HEK293 (cell line): ENCODE data around the gene HMGN2.

Source experiments
- CTCF ChIA-PET: fragments of 350-600 bp; formaldehyde crosslinking; extraction: SDS; loops from one replicate; lab custom pipeline; 2021; ENCODE audit warnings: antibody characterized with exemption; lab: Yijun Ruan, JAX
- POLR2A ChIA-PET: fragments of 300-600 bp; formaldehyde crosslinking; extraction: SDS; loops from one replicate; lab custom pipeline; 2020; ENCODE audit warnings: antibody characterized with exemption, inconsistent platforms; lab: Yijun Ruan, JAX
- H3K27ac ChIP-seq: fragments of 200-500 bp; sonication (Bioruptor generic); 2 replicates; pipeline ENCODE4 v1.5.1; 2014; ENCODE audit warnings: low read depth, low read length, control low read depth, inconsistent platforms; ENCODE audit errors: extremely low read depth
- H3K36me3 ChIP-seq, 2 experiments: fragments of 200-500 bp in 1 of 2; sonication (Bioruptor generic) in 1 of 2; 1 replicate in 1 of 2; 2 replicates in 1 of 2; pipeline ENCODE4 v1.5.1; 2014 to 2017; ENCODE audit warnings: inconsistent platforms in 2 of 2, low read length in 2 of 2; ENCODE audit not compliant: control insufficient read depth in 2 of 2, insufficient read depth in 1 of 2
- H3K4me1 ChIP-seq: fragments of 200-500 bp; sonication (Bioruptor generic); 2 replicates; pipeline ENCODE4 v1.5.1; 2014; ENCODE audit warnings: mild to moderate bottlenecking, low read length, inconsistent platforms; ENCODE audit not compliant: control insufficient read depth, insufficient read depth
- H3K4me3 ChIP-seq: 2 replicates; pipeline ENCODE4 v1.5.1; 2011; ENCODE audit warnings: low read depth, mild to moderate bottlenecking, control low read depth, low read length, moderate library complexity
- H3K9me3 ChIP-seq: fragments of 200-500 bp; sonication (Bioruptor generic); 2 replicates; pipeline ENCODE4 v1.5.1; 2014; ENCODE audit warnings: low read depth, low read length, inconsistent platforms; ENCODE audit not compliant: control insufficient read depth, insufficient read depth
- GLIS1 ChIP-seq: fragments of 450-650 bp; formaldehyde crosslinking; IDR thresholded peaks from 2 replicates; pipeline ENCODE4 v1.5.1; 2016; ENCODE audit warnings: missing biosample characterization, missing genetic modification characterization
- PBX3 ChIP-seq: sonication (generic); formaldehyde crosslinking; IDR thresholded peaks from 2 replicates; pipeline ENCODE4 v1.8.1; 2022; ENCODE audit warnings: mild to moderate bottlenecking, moderate library complexity, missing genetic modification reagents
- SCRT1 ChIP-seq: fragments of 450-650 bp; formaldehyde crosslinking; IDR thresholded peaks from 2 replicates; pipeline ENCODE4 v1.5.1; 2016; ENCODE audit warnings: missing biosample characterization, missing genetic modification characterization, borderline replicate concordance
- SCRT2 ChIP-seq: fragments of 450-650 bp; formaldehyde crosslinking; IDR thresholded peaks from 2 replicates; pipeline ENCODE4 v1.5.1; 2016; ENCODE audit warnings: missing biosample characterization, missing genetic modification characterization
- SETDB1 ChIP-seq: IDR thresholded peaks from one replicate; pipeline ENCODE4 v1.6.1; 2017; ENCODE audit warnings: mild to moderate bottlenecking, low read length, moderate library complexity, mixed read lengths; ENCODE audit not compliant: insufficient read length
- WT1 ChIP-seq: fragments of 450-650 bp; formaldehyde crosslinking; IDR thresholded peaks from 2 replicates; pipeline ENCODE4 v1.5.1; 2016; ENCODE audit warnings: missing biosample characterization, missing genetic modification characterization
- YY1 ChIP-seq: fragments of 450-650 bp; formaldehyde crosslinking; IDR thresholded peaks from 2 replicates; pipeline ENCODE4 v1.5.1; 2018; ENCODE audit warnings: missing biosample characterization, missing genetic modification characterization
- ZBTB21 ChIP-seq: fragments of 450-650 bp; formaldehyde crosslinking; IDR thresholded peaks from 2 replicates; pipeline ENCODE4 v1.5.1; 2017; ENCODE audit warnings: missing biosample characterization, missing genetic modification characterization
- ZNF146 ChIP-seq: fragments of 450-650 bp; formaldehyde crosslinking; IDR thresholded peaks from 2 replicates; pipeline ENCODE4 v1.5.1; 2016; ENCODE audit warnings: missing biosample characterization, missing genetic modification characterization
- ZNF155 ChIP-seq: fragments of 450-650 bp; formaldehyde crosslinking; IDR thresholded peaks from 2 replicates; pipeline ENCODE4 v1.5.1; 2016; ENCODE audit warnings: missing biosample characterization, missing genetic modification characterization
- ZNF175 ChIP-seq: fragments of 450-650 bp; formaldehyde crosslinking; IDR thresholded peaks from 2 replicates; pipeline ENCODE4 v1.5.1; 2016; ENCODE audit warnings: missing biosample characterization, missing genetic modification characterization
- ZNF214 ChIP-seq: fragments of 450-650 bp; formaldehyde crosslinking; IDR thresholded peaks from 2 replicates; pipeline ENCODE4 v1.5.1; 2017; ENCODE audit warnings: missing biosample characterization, mild to moderate bottlenecking, missing genetic modification characterization, borderline replicate concordance
- ZNF239 ChIP-seq: fragments of 450-650 bp; formaldehyde crosslinking; IDR thresholded peaks from 2 replicates; pipeline ENCODE4 v1.5.1; 2016; ENCODE audit warnings: missing biosample characterization, missing genetic modification characterization
- ZNF292 ChIP-seq: fragments of 450-650 bp; formaldehyde crosslinking; IDR thresholded peaks from 2 replicates; pipeline ENCODE4 v1.5.1; 2016; ENCODE audit warnings: low read depth, missing biosample characterization, missing genetic modification characterization, borderline replicate concordance
- ZNF362 ChIP-seq: fragments of 450-650 bp; formaldehyde crosslinking; IDR thresholded peaks from 2 replicates; pipeline ENCODE4 v1.5.1; 2016; ENCODE audit warnings: missing biosample characterization, missing genetic modification characterization
- ZNF366 ChIP-seq: fragments of 450-650 bp; formaldehyde crosslinking; conservative IDR thresholded peaks from 2 replicates; pipeline ENCODE4 v1.5.1; 2016; ENCODE audit warnings: missing biosample characterization, missing genetic modification characterization
- ZNF391 ChIP-seq: fragments of 450-650 bp; formaldehyde crosslinking; IDR thresholded peaks from 2 replicates; pipeline ENCODE4 v1.5.1; 2016; ENCODE audit warnings: low read depth, missing biosample characterization, missing genetic modification characterization, borderline replicate concordance
- ZNF514 ChIP-seq: fragments of 450-650 bp; formaldehyde crosslinking; IDR thresholded peaks from 2 replicates; pipeline ENCODE4 v1.5.1; 2016; ENCODE audit warnings: missing biosample characterization, missing genetic modification characterization
- ZNF544 ChIP-seq: fragments of 450-650 bp; formaldehyde crosslinking; IDR thresholded peaks from 2 replicates; pipeline ENCODE4 v1.5.0; 2017; ENCODE audit warnings: missing biosample characterization, missing genetic modification characterization
- ZNF600 ChIP-seq: fragments of 450-650 bp; formaldehyde crosslinking; IDR thresholded peaks from 2 replicates; pipeline ENCODE4 v1.5.1; 2016; ENCODE audit warnings: missing biosample characterization, missing genetic modification characterization
- ZNF629 ChIP-seq: fragments of 450-650 bp; formaldehyde crosslinking; IDR thresholded peaks from 2 replicates; pipeline ENCODE4 v1.5.1; 2017; ENCODE audit warnings: missing biosample characterization, missing genetic modification characterization
- ZNF768 ChIP-seq: fragments of 450-650 bp; formaldehyde crosslinking; IDR thresholded peaks from 2 replicates; pipeline ENCODE4 v1.5.1; 2018; ENCODE audit warnings: missing biosample characterization, mild to moderate bottlenecking, missing genetic modification characterization
- ZSCAN4 ChIP-seq: fragments of 450-650 bp; formaldehyde crosslinking; IDR thresholded peaks from 2 replicates; pipeline ENCODE4 v1.5.1; 2017; ENCODE audit warnings: missing biosample characterization, missing genetic modification characterization

Gene HMGN2

GRCh38 chr1:26449868-26450267 is 22.4 kb upstream of the HMGN2 start:
- no peak overlapping the region for H3K27ac ChIP-seq
- peaks cover 10 to 84% of the 10 kb centered on the region in 2 experiments for H3K36me3 ChIP-seq
- TF ChIP-seq YY1 (tag by site-specific recombination), result no peak
- TF ChIP-seq, all 188 proteins: peak for 0
- H3K4me1 ChIP-seq, result no peaks in the 10 kb centered on the region
- POLR2A ChIA-PET, result no interaction called here
- no peak overlapping the region for H3K4me3 ChIP-seq
- no peaks in the 10 kb centered on the region for H3K9me3 ChIP-seq
- CTCF ChIA-PET, result no interaction called here

GRCh38 chr1:26450908-26451307 is 21.3 kb upstream of the HMGN2 start:
- H3K27ac ChIP-seq, result no peak overlapping the region
- CTCF ChIA-PET, result interaction anchor here (0.6 kb wide), 1 partner anchor 34 kb away, joined by 3 read pairs; no protein-coding TSS in a partner anchor
- TF ChIP-seq SETDB1, result no peak
- TF ChIP-seq ZNF175 (tag by site-specific recombination), result no peak
- no peak for TF ChIP-seq ZNF146 (tag by site-specific recombination)
- TF ChIP-seq ZNF155 (tag by site-specific recombination), result no peak
- no peak for TF ChIP-seq ZBTB21 (tag by site-specific recombination)
- no peak for TF ChIP-seq ZNF544
- no peak for TF ChIP-seq ZNF391 (tag by site-specific recombination)
- TF ChIP-seq ZNF292, result no peak
- TF ChIP-seq ZNF629 (tag by site-specific recombination), result no peak
- TF ChIP-seq WT1 (tag by site-specific recombination), result no peak
- TF ChIP-seq ZNF600, result no peak
- TF ChIP-seq ZSCAN4 (tag by site-specific recombination), result no peak
- TF ChIP-seq ZNF362 (tag by site-specific recombination), result no peak
- no peak for TF ChIP-seq GLIS1 (tag by site-specific recombination)
- no peak for TF ChIP-seq ZNF214 (tag by site-specific recombination)
- no peak for TF ChIP-seq ZNF239 (tag by site-specific recombination)
- TF ChIP-seq, all 188 proteins: peak for 0
- Histone ChIP-seq H3K9me3 (no peaks in the 10 kb centered on the region), H3K4me3 (no peak overlapping the region), H3K36me3 (peaks cover 10 to 84% of the 10 kb centered on the region in 2 experiments), H3K4me1 (no peaks in the 10 kb centered on the region)
- POLR2A ChIA-PET, result no interaction called here

- no peaks in the 10 kb centered on the region for H3K9me3 ChIP-seq
- no peaks in the 10 kb centered on the region for H3K4me1 ChIP-seq
- no peak overlapping the region for H3K4me3 ChIP-seq
- no peak overlapping the region for H3K27ac ChIP-seq
- POLR2A ChIA-PET, result no interaction called here
- CTCF ChIA-PET, result interaction anchor here (0.6 to 1.4 kb wide), 3 partner anchors 18 to 131 kb away, joined by 3 to 5 read pairs (median 4); partner anchors contain the start of gene HMGN2
- peaks cover 10 to 69% of the 10 kb centered on the region in 2 experiments; a peak in 2 of 3 replicates for H3K36me3 ChIP-seq
- TF ChIP-seq SCRT1 (tag by site-specific recombination) (peak; percentile 73), PBX3 (CRISPR knock-in tag) (no peak), ZNF366 (tag by site-specific recombination) (no peak), SCRT2 (tag by site-specific recombination) (peak; percentile 76), ZNF768 (tag by site-specific recombination) (no peak), ZNF514 (tag by site-specific recombination) (no peak)
Measured at GRCh38 chr1:26452459-26453183, 19.6 kb upstream of the HMGN2 start.
